GM12878 (cell line): ENCODE results near the gene SEL1L3. TPM values are rescaled to one million over a fixed set of nuclear protein-coding genes. Genes with fewer than 3 reads are reported as not detected.

Experiments
- ATAC-seq: fragments of 200-7000 bp; cut with Tn5 transposase; 3 replicates; pipeline ENCODE4 v1.9.1; 2020; ENCODE audit warnings: mild to moderate bottlenecking, moderate library complexity
- BruUV-seq: library from RNA; stranded (reverse); fragments of 400-500 nt; replicated peaks from 2 replicates; lab custom pipeline; 2021; lab: Mats Ljungman, UMichigan
- CTCF ChIA-PET: fragments of 300-600 bp; sonication (Branson Sonifier 250); formaldehyde crosslinking; extraction: SDS; loops from one replicate; lab custom pipeline; 2021; ENCODE audit warnings: inconsistent platforms; lab: Yijun Ruan, JAX
- POLR2A ChIA-PET: fragments of 350-600 bp; formaldehyde crosslinking; extraction: SDS; loops from one replicate; lab custom pipeline; 2021; ENCODE audit warnings: inconsistent platforms; lab: Charles Lee
- RAD21 ChIA-PET: fragments of 300-600 bp; sonication (Branson Sonifier 250); formaldehyde crosslinking; loops from one replicate; lab custom pipeline; 2023; ENCODE audit warnings: antibody characterized with exemption; ENCODE audit not compliant: unreplicated experiment; lab: Charles Lee
- SMC1A ChIA-PET: fragments of 300-600 bp; sonication (Branson Sonifier 250); formaldehyde crosslinking; loops from one replicate; lab custom pipeline; 2023; ENCODE audit not compliant: unreplicated experiment, uncharacterized antibody; lab: Charles Lee
- DNase-seq: peaks from one replicate; pipeline ENCODE4 v3.0.0-alpha.2; 2011; ENCODE audit warnings: low read depth, low spot score
- FAIRE-seq: peaks from 3 replicates; lab custom pipeline; 2011; peaks lifted over from hg19 to GRCh38; lab: Jason Lieb, UNC
- H2AFZ ChIP-seq: 2 replicates; pipeline ENCODE4 v1.6.0; 2011; ENCODE audit warnings: low read depth, low read length, control low read depth; ENCODE audit not compliant: control insufficient read depth
- H3K27ac ChIP-seq: 2 replicates; pipeline ENCODE4 v1.5.1; 2011; ENCODE audit warnings: control low read depth; ENCODE audit not compliant: control insufficient read depth, insufficient read depth
- H3K27me3 ChIP-seq, 2 experiments: replicated peaks in 1 of 2; 2 replicates each; pipeline versions ENCODE4 v1.6.0 to v1.6.1; 2011; ENCODE audit warnings: low read length in 1 of 2; ENCODE audit not compliant: control insufficient read depth in 2 of 2, insufficient read depth in 2 of 2
- H3K36me3 ChIP-seq, 2 experiments: 2 replicates each; pipeline ENCODE4 v1.5.1; 2011; ENCODE audit warnings: low read length in 1 of 2; ENCODE audit not compliant: control insufficient read depth in 2 of 2, insufficient read depth in 2 of 2
- H3K4me1 ChIP-seq: 2 replicates; pipeline ENCODE4 v1.6.1; 2011; ENCODE audit warnings: mild to moderate bottlenecking, low read length, moderate library complexity, mixed read lengths; ENCODE audit not compliant: control insufficient read depth, insufficient read depth
- H3K4me2 ChIP-seq: 2 replicates; pipeline ENCODE4 v1.6.0; 2011; ENCODE audit warnings: control low read depth; ENCODE audit not compliant: control insufficient read depth, insufficient read depth
- H3K4me3 ChIP-seq: fragments of 200-600 bp; sonication (generic); 2 replicates; pipeline ENCODE4 v1.5.1; 2016
- H3K79me2 ChIP-seq: 2 replicates; pipeline ENCODE4 v1.6.0; 2011; ENCODE audit warnings: low read length; ENCODE audit not compliant: control insufficient read depth, insufficient read depth
- H3K9ac ChIP-seq: 2 replicates; pipeline ENCODE4 v1.8.0; 2011; ENCODE audit warnings: low read length, control low read depth, mixed read lengths; ENCODE audit not compliant: control insufficient read depth, insufficient read depth
- H3K9me3 ChIP-seq: replicated peaks from 3 replicates; pipeline ENCODE4 v1.5.1; 2011; ENCODE audit warnings: mild to moderate bottlenecking, low read length; ENCODE audit not compliant: control insufficient read depth, insufficient read depth
- H4K20me1 ChIP-seq: 2 replicates; pipeline ENCODE4 v1.6.0; 2011; ENCODE audit not compliant: control insufficient read depth, insufficient read depth
- BCL11A ChIP-seq: IDR thresholded peaks from 2 replicates; pipeline ENCODE4 v1.6.1; 2011; ENCODE audit warnings: low read depth, low read length
- CBX5 ChIP-seq: sonication (generic); IDR thresholded peaks from 2 replicates; pipeline ENCODE4 v1.6.1; 2016; ENCODE audit warnings: low read depth, moderate library complexity, mild to moderate bottlenecking, inconsistent platforms
- EED ChIP-seq: sonication (generic); IDR thresholded peaks from 2 replicates; pipeline ENCODE4 v1.6.1; 2016; ENCODE audit warnings: antibody characterized with exemption, low read depth
- EP300 ChIP-seq, 2 experiments: fragments of 150-350 bp in 1 of 2; IDR thresholded peaks; 2 replicates each; pipeline ENCODE4 v1.6.1; 2011 to 2012; ENCODE audit warnings: low read depth in 2 of 2, low read length in 2 of 2, borderline replicate concordance in 1 of 2, improper control_type of control experiment in 1 of 2, inconsistent platforms in 1 of 2; ENCODE audit not compliant: control insufficient read depth in 1 of 2
- ESRRA ChIP-seq: IDR thresholded peaks from 2 replicates; pipeline ENCODE4 v1.6.1; 2012; ENCODE audit warnings: mild to moderate bottlenecking, low read length, improper control_type of control experiment
- EZH2 ChIP-seq: IDR thresholded peaks from 2 replicates; pipeline ENCODE4 v1.6.1; 2012; ENCODE audit warnings: low read depth, mild to moderate bottlenecking, control low read depth, inconsistent platforms, low read length, borderline replicate concordance; ENCODE audit not compliant: control insufficient read depth
- FOXK2 ChIP-seq: fragments of 450-650 bp; IDR thresholded peaks from 2 replicates; pipeline ENCODE4 v1.6.1; 2017; ENCODE audit warnings: mild to moderate bottlenecking, moderate library complexity
- NRF1 ChIP-seq: conservative IDR thresholded peaks from 2 replicates; pipeline ENCODE4 v1.6.1; 2011; ENCODE audit warnings: mild to moderate bottlenecking, low read depth, low read length, improper control_type of control experiment
- RAD51 ChIP-seq: fragments of 450-650 bp; IDR thresholded peaks from 2 replicates; pipeline ENCODE4 v1.6.1; 2016; ENCODE audit warnings: moderate library complexity, mild to moderate bottlenecking, inconsistent platforms
- STAT3 ChIP-seq: IDR thresholded peaks from 2 replicates; pipeline ENCODE4 v1.6.1; 2011; ENCODE audit warnings: low read depth, low read length, improper control_type of control experiment
- TBL1XR1 ChIP-seq: IDR thresholded peaks from 2 replicates; pipeline ENCODE4 v1.6.1; 2012; ENCODE audit warnings: low read depth, low read length, improper control_type of control experiment
- TCF7 ChIP-seq: IDR thresholded peaks from 2 replicates; pipeline ENCODE4 v1.6.1; 2014; ENCODE audit warnings: antibody characterized with exemption, borderline replicate concordance
- YBX1 ChIP-seq: fragments of 450-650 bp; IDR thresholded peaks from 2 replicates; pipeline ENCODE4 v1.6.1; 2016; ENCODE audit warnings: antibody characterized with exemption
- ZNF384 ChIP-seq: IDR thresholded peaks from 2 replicates; pipeline ENCODE4 v1.6.1; 2012; ENCODE audit warnings: low read depth, mild to moderate bottlenecking, low read length, improper control_type of control experiment, borderline replicate concordance
- WGBS: methylation state at CpG from one replicate; pipeline ENCODE4 v1.1.6; 2016; ENCODE audit warnings: low lambda C conversion rate; ENCODE audit not compliant: insufficient replicate concordance, insufficient coverage; ENCODE audit errors: missing lambda C conversion rate; 5-methylcytosine and 5-hydroxymethylcytosine counted together
- in situ Hi-C: fragments of 300-500 bp; cut with MboI; formaldehyde crosslinking; loops from 9 replicates; pipeline ENCODE4 v1.14.3; 2018; ENCODE audit warnings: mixed read lengths
- intact Hi-C: fragments of 100-400 bp; cut with micrococcal nuclease; formaldehyde crosslinking; loops from one replicate; pipeline ENCODE4 v1.14.2; 2022; ENCODE audit not compliant: unreplicated experiment
- polyA plus RNA-seq, 11 experiments: library from polyadenylated mRNA; depleted of rRNA in 4 of 11; unstranded in 6 of 11; stranded (reverse) in 5 of 11; fragments of >200 nt; fragmentation: Nextera tagmentation in 4 of 11; fragmentation: Illumina TruSeq in 1 of 11; extraction: Ambion mirVana in 4 of 11; extraction: Trizol in 1 of 11; gene quantifications; 1 replicate in 1 of 11; 2 replicates in 10 of 11; pipeline versions ENCODE4 v1.2.1 to v1.2.3, GENCODE V29; 2011 to 2016; ENCODE audit warnings: inconsistent platforms in 2 of 11, missing spikeins in 2 of 11, low read depth in 1 of 11
- total RNA-seq, 4 experiments: library from RNA; depleted of rRNA in 3 of 4; stranded (reverse); fragments of >200 nt in 3 of 4; fragmentation: Illumina TruSeq in 1 of 4; extraction: Trizol in 1 of 4; gene quantifications; 2 replicates each; pipeline versions ENCODE4 v1.2.1 to v1.2.3, GENCODE V29; 2013 to 2021
- TF ChIP-seq, protein P1 (sequence below): IDR thresholded peaks from 2 replicates; pipeline ENCODE4 v1.6.1; 2011; ENCODE audit warnings: mild to moderate bottlenecking, low read depth, low read length, moderate library complexity; ENCODE audit not compliant: insufficient replicate concordance
- TF ChIP-seq, protein P2 (sequence below): fragments of 450-650 bp; IDR thresholded peaks from 2 replicates; pipeline ENCODE4 v1.6.1; 2017; ENCODE audit warnings: borderline replicate concordance
- TF ChIP-seq, protein P3 (sequence below): IDR thresholded peaks from 2 replicates; pipeline ENCODE4 v1.6.1; 2011; ENCODE audit warnings: low read depth, low read length, improper control_type of control experiment, borderline replicate concordance

Gene SEL1L3
- total and polyA plus RNA-seq, 10 of the 15 experiments (the other 5 are each of a cell fraction or from before 2014, with no cell fraction given) = 20.4 to 82.2 (median 47.3) TPM

DNA sequence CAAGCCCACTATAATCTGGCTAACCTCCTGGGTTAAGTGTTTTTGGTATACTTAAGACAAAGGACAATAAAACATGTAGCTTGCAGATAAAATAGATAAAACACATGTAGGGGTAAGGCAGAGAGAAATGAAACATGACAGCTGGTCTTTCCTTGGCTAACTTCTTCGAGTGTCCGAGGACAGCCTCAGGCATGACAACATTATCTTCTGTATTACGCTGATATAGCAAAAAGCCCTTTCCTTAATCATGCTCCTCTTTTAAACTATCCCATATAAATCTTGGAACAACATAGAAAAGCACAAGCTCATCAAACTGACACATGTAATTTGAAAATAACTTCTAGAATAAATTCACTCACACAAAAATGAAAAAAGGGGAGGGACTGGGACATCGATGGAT lies 91.1 kb downstream of the SEL1L3 start:
- ATAC-seq (no peak), FAIRE-seq (no peak), DNase-seq (no peak)
- POLR2A ChIA-PET = interaction anchor here (0.5 kb wide), 1 partner anchor 203 kb away, joined by 5 read pairs; no protein-coding TSS in a partner anchor
- no peak overlapping the region for H3K9ac ChIP-seq
- H2AFZ ChIP-seq = no peak overlapping the region
- H4K20me1 ChIP-seq = no peaks in the 10 kb centered on the region
- H3K4me3 ChIP-seq = no peak overlapping the region
- H3K4me2 ChIP-seq = no peak overlapping the region
- peaks cover 0 to 2% of the 10 kb centered on the region in 2 experiments; a peak in 2 of 4 replicates for H3K36me3 ChIP-seq
- 70% methylated on average over 4 of the region's 4 CpGs for WGBS
- no peaks in the 10 kb centered on the region for H3K9me3 ChIP-seq
- BruUV-seq = no TSS peak
- no peaks in the 10 kb centered on the region for H3K27me3 ChIP-seq
- RAD21 ChIA-PET = no interaction called here
- no peaks in the 10 kb centered on the region for H3K79me2 ChIP-seq
- in situ Hi-C loops (no loop called here), intact Hi-C loops (no loop called here)
- TF ChIP-seq TBL1XR1 (no peak), ZNF384 (no peak), YBX1 (no peak), STAT3 (no peak), ESRRA (no peak), EED (no peak), EP300 (IDR thresholded peaks at IDR 0.05; ENCODE audit: borderline replicate concordance in 1 of 2, control insufficient read depth in 1 of 2, low read depth in 2 of 2, low read length in 2 of 2) (no peak), BCL11A (no peak), RAD51 (no peak), NRF1 (no peak), TCF7 (no peak), EZH2 (no peak), FOXK2 (no peak), CBX5 (no peak)
- TF ChIP-seq, protein P1, sequence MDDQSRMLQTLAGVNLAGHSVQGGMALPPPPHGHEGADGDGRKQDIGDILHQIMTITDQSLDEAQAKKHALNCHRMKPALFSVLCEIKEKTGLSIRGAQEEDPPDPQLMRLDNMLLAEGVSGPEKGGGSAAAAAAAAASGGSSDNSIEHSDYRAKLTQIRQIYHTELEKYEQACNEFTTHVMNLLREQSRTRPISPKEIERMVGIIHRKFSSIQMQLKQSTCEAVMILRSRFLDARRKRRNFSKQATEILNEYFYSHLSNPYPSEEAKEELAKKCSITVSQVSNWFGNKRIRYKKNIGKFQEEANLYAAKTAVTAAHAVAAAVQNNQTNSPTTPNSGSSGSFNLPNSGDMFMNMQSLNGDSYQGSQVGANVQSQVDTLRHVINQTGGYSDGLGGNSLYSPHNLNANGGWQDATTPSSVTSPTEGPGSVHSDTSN = no peak
- TF ChIP-seq, protein P2, sequence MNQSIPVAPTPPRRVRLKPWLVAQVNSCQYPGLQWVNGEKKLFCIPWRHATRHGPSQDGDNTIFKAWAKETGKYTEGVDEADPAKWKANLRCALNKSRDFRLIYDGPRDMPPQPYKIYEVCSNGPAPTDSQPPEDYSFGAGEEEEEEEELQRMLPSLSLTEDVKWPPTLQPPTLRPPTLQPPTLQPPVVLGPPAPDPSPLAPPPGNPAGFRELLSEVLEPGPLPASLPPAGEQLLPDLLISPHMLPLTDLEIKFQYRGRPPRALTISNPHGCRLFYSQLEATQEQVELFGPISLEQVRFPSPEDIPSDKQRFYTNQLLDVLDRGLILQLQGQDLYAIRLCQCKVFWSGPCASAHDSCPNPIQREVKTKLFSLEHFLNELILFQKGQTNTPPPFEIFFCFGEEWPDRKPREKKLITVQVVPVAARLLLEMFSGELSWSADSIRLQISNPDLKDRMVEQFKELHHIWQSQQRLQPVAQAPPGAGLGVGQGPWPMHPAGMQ = no peak
- TF ChIP-seq, protein P3, sequence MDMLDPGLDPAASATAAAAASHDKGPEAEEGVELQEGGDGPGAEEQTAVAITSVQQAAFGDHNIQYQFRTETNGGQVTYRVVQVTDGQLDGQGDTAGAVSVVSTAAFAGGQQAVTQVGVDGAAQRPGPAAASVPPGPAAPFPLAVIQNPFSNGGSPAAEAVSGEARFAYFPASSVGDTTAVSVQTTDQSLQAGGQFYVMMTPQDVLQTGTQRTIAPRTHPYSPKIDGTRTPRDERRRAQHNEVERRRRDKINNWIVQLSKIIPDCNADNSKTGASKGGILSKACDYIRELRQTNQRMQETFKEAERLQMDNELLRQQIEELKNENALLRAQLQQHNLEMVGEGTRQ = no peak
- CTCF ChIA-PET = interaction anchor here (0.7 to 9.3 kb wide), 2 partner anchors 103 to 330 kb away, joined by 3 to 104 read pairs; no protein-coding TSS in a partner anchor
- H3K27ac ChIP-seq = no peak overlapping the region
- H3K4me1 ChIP-seq = no peaks in the 10 kb centered on the region
- SMC1A ChIA-PET = interaction anchor here (0.6 to 5.0 kb wide), 2 partner anchors 331 to 388 kb away, joined by 3 to 35 read pairs; no protein-coding TSS in a partner anchor
